Spleen (tissue), 11 donors: Measurements from ENCODE around the gene POU6F2. TPM values are rescaled to one million over a fixed set of nuclear protein-coding genes. Genes with fewer than 3 reads are reported as not detected.

Experiments
- DNase-seq: peaks from one replicate; pipeline ENCODE4 v3.0.0-alpha.2; 2020
- H3K27ac ChIP-seq, 8 donors: fragments of 200-600 bp; sonication (generic) in 7 of 8; 1 replicate in 4 of 8; 2 replicates in 4 of 8; pipeline versions ENCODE4 v1.5.0 to v1.8.0; 2016 to 2021; ENCODE audit warnings: inconsistent platforms in 4 of 8, mild to moderate bottlenecking in 4 of 8, moderate library complexity in 1 of 8
- H3K27me3 ChIP-seq, 7 donors: fragments of 200-600 bp; sonication (generic) in 6 of 7; replicated peaks in 1 of 7; 1 replicate in 4 of 7; 2 replicates in 3 of 7; pipeline versions ENCODE4 v1.5.0 to v1.8.0; 2016 to 2021; ENCODE audit warnings: inconsistent platforms in 3 of 7, mild to moderate bottlenecking in 1 of 7
- H3K36me3 ChIP-seq, 6 donors: fragments of 200-600 bp; sonication (generic) in 5 of 6; 1 replicate in 4 of 6; 2 replicates in 2 of 6; pipeline versions ENCODE4 v1.5.0 to v1.8.0; 2016 to 2021; ENCODE audit warnings: inconsistent platforms in 2 of 6
- H3K4me1 ChIP-seq, 6 donors: fragments of 200-600 bp; sonication (generic) in 5 of 6; 1 replicate in 3 of 6; 2 replicates in 3 of 6; pipeline versions ENCODE4 v1.5.0 to v1.8.0; 2016 to 2021; ENCODE audit warnings: inconsistent platforms in 3 of 6
- H3K4me3 ChIP-seq, 8 donors: fragments of 200-600 bp; sonication (generic) in 7 of 8; 1 replicate in 4 of 8; 2 replicates in 4 of 8; pipeline versions ENCODE4 v1.5.0 to v1.8.0; 2016 to 2021; ENCODE audit warnings: inconsistent platforms in 4 of 8, mild to moderate bottlenecking in 4 of 8, moderate library complexity in 2 of 8
- H3K9me3 ChIP-seq, 8 donors: fragments of 200-600 bp; sonication (generic) in 7 of 8; 1 replicate in 4 of 8; 2 replicates in 4 of 8; pipeline versions ENCODE4 v1.5.0 to v1.8.0; 2016 to 2021; ENCODE audit warnings: inconsistent platforms in 4 of 8
- POLR2A ChIP-seq, 3 donors: fragments of 450-650 bp; IDR thresholded peaks; one replicate each; pipeline ENCODE4 v1.5.1; 2017; ENCODE audit warnings: antibody characterized with exemption in 3 of 3, mild to moderate bottlenecking in 1 of 3
- POLR2AphosphoS5 ChIP-seq, 3 donors: sonication (generic); formaldehyde crosslinking; IDR thresholded peaks; one replicate each; pipeline ENCODE4 v1.5.1; 2017; ENCODE audit warnings: antibody characterized with exemption in 3 of 3
- WGBS, 5 donors: extraction: QIAGEN DNeasy Blood & Tissue Kit in 3 of 5; methylation state at CpG; one replicate each; pipeline versions ENCODE4 v1.1.5 to v1.1.7; 2013 to 2018; 5-methylcytosine and 5-hydroxymethylcytosine counted together
- intact Hi-C: fragments of 100-400 bp; cut with DNase I; formaldehyde crosslinking; loops from one replicate; pipeline ENCODE4 v1.15.0; 2023; ENCODE audit warnings: low total_unique reads
- polyA plus RNA-seq, 3 donors: library from polyadenylated mRNA; stranded (reverse); fragments of 200-250 nt; gene quantifications; one replicate each; pipeline ENCODE4 v1.2.1, GENCODE V29; 2013
- total RNA-seq, 7 donors: library from RNA; depleted of rRNA in 3 of 7; stranded (reverse); fragments of >200 nt in 3 of 7; fragmentation: NEBNext Ultra II Directional in 4 of 7; extraction: Animal tissue kit (Norgen Biotek cat#: 25700) in 4 of 7; gene quantifications; one replicate each; pipeline versions ENCODE4 v1.1.0 to v1.2.1, GENCODE V29; 2016 to 2021
- TF ChIP-seq, protein P1 (sequence below), 11 experiments: fragments of 200-600 bp in 7 of 11; fragments of 450-650 bp in 4 of 11; sonication (generic) in 4 of 11; IDR thresholded peaks in 8 of 11; conservative IDR thresholded peaks in 3 of 11; 1 replicate in 7 of 11; 2 replicates in 4 of 11; pipeline versions ENCODE4 v1.4.0 to v1.8.0; 2016 to 2021; ENCODE audit warnings: antibody characterized with exemption in 11 of 11, inconsistent platforms in 4 of 11, mild to moderate bottlenecking in 1 of 11
- donor health status: healthy with polysubstance abuse.
- donor health status: DM: no; HTN: no; CAD: no; lungs with moderate emphysema.
- donor health status: DM: no; HTN: no; CAD: no.
- donor health status: Bipolar disorder and iron deficiency.
- donor health status: healthy.
- donor health status: DM: no; HTN: no; CAD: no.
- donor health status: DM: yes; HTN: yes; CAD: no.

The POU6F2 gene
- total and polyA plus RNA-seq, 10 donors = 0.04 to 0.54 (median 0.23) TPM; not detected in 7

- TF ChIP-seq, protein P1, sequence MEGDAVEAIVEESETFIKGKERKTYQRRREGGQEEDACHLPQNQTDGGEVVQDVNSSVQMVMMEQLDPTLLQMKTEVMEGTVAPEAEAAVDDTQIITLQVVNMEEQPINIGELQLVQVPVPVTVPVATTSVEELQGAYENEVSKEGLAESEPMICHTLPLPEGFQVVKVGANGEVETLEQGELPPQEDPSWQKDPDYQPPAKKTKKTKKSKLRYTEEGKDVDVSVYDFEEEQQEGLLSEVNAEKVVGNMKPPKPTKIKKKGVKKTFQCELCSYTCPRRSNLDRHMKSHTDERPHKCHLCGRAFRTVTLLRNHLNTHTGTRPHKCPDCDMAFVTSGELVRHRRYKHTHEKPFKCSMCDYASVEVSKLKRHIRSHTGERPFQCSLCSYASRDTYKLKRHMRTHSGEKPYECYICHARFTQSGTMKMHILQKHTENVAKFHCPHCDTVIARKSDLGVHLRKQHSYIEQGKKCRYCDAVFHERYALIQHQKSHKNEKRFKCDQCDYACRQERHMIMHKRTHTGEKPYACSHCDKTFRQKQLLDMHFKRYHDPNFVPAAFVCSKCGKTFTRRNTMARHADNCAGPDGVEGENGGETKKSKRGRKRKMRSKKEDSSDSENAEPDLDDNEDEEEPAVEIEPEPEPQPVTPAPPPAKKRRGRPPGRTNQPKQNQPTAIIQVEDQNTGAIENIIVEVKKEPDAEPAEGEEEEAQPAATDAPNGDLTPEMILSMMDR (IDR thresholded peaks at IDR 0.05 in 8 of 11, conservative IDR thresholded peaks at IDR 0.05 in 3 of 11) = no peak
- TF ChIP-seq POLR2AphosphoS5 (IDR thresholded peaks at IDR 0.05) (no peak), POLR2A (IDR thresholded peaks at IDR 0.05) (no peak)
- no peak for DNase-seq
Measured at GRCh38 chr7:39293056-39293823, 315.5 kb downstream of the POU6F2 start.

GRCh38 chr7:39294022-39294421, 316.3 kb downstream of the POU6F2 start:
- H3K4me3 ChIP-seq = no peak overlapping the region
- 96 to 99% (median 98%) methylated on average over 4 of the region's 4 CpGs for WGBS, 5 donors

More at GRCh38 chr7:39293056-39293823, 315.5 kb downstream of the POU6F2 start:
- H3K27ac ChIP-seq = no peak overlapping the region
- WGBS, 5 donors = 63 to 79% (median 71%) methylated on average over 23 to 26 of the region's 26 CpGs
- intact Hi-C loops = no loop called here
- peaks cover 0 to 7% (median 0%) of the 10 kb centered on the region in 7 donors for H3K27me3 ChIP-seq
- H3K9me3 ChIP-seq = peaks cover 0 to 8% (median 0%) of the 10 kb centered on the region in 8 donors
- no peaks in the 10 kb centered on the region for H3K4me1 ChIP-seq
- H3K36me3 ChIP-seq = no peaks in the 10 kb centered on the region
- H3K4me3 ChIP-seq = no peak overlapping the region

GRCh38 chr7:39295796-39296195, 318.1 kb downstream of the POU6F2 start:
- H3K27me3 ChIP-seq = peaks cover 0 to 10% (median 0%) of the 10 kb centered on the region in 7 donors
- H3K27ac ChIP-seq = no peak overlapping the region
- H3K4me1 ChIP-seq = no peaks in the 10 kb centered on the region
- no peak overlapping the region for H3K4me3 ChIP-seq
- no peak for DNase-seq
- H3K36me3 ChIP-seq = no peaks in the 10 kb centered on the region
- peaks cover 0 to 8% (median 0%) of the 10 kb centered on the region in 8 donors for H3K9me3 ChIP-seq
- intact Hi-C loops = no loop called here
- TF ChIP-seq POLR2A (IDR thresholded peaks at IDR 0.05) (no peak), POLR2AphosphoS5 (IDR thresholded peaks at IDR 0.05) (no peak)
- TF ChIP-seq, protein P1 (IDR thresholded peaks at IDR 0.05 in 8 of 11, conservative IDR thresholded peaks at IDR 0.05 in 3 of 11) = no peak

More at GRCh38 chr7:39294022-39294421, 316.3 kb downstream of the POU6F2 start:
- no peak for TF ChIP-seq POLR2A (IDR thresholded peaks at IDR 0.05)
- TF ChIP-seq POLR2AphosphoS5 (IDR thresholded peaks at IDR 0.05) = no peak
- TF ChIP-seq, protein P1 (IDR thresholded peaks at IDR 0.05 in 8 of 11, conservative IDR thresholded peaks at IDR 0.05 in 3 of 11) = no peak
- Histone ChIP-seq H3K27ac (no peak overlapping the region), H3K36me3 (no peaks in the 10 kb centered on the region), H3K9me3 (peaks cover 0 to 8% (median 0%) of the 10 kb centered on the region in 8 donors), H3K4me1 (no peaks in the 10 kb centered on the region), H3K27me3 (peaks cover 0 to 7% (median 0%) of the 10 kb centered on the region in 7 donors)
- intact Hi-C loops = no loop called here
- no peak for DNase-seq

GRCh38 chr7:39299695-39300094, 322.0 kb downstream of the POU6F2 start:
- DNase-seq = no peak
- intact Hi-C loops = no loop called here
- Histone ChIP-seq H3K36me3 (no peaks in the 10 kb centered on the region), H3K27ac (no peak overlapping the region), H3K9me3 (peaks cover 0 to 8% (median 0%) of the 10 kb centered on the region in 8 donors), H3K4me1 (no peaks in the 10 kb centered on the region), H3K27me3 (peaks cover 0 to 10% (median 0%) of the 10 kb centered on the region in 7 donors), H3K4me3 (no peak overlapping the region)
- TF ChIP-seq POLR2AphosphoS5 (IDR thresholded peaks at IDR 0.05) (no peak), POLR2A (IDR thresholded peaks at IDR 0.05) (no peak)
- TF ChIP-seq, protein P1 (IDR thresholded peaks at IDR 0.05 in 8 of 11, conservative IDR thresholded peaks at IDR 0.05 in 3 of 11) = no peak
- WGBS, 5 donors = 68 to 86% (median 71%) methylated on average over 6 of the region's 6 CpGs
